PC-3 (cell line): Measurements from ENCODE around the gene MRTFA. TPM values are rescaled to one million over a fixed set of nuclear protein-coding genes. Genes with fewer than 3 reads are reported as not detected.

Experiments used
- ATAC-seq: fragments of 200-7000 bp; cut with Tn5 transposase; 2 replicates; pipeline ENCODE4 v1.9.1; 2020; ENCODE audit warnings: mild to moderate bottlenecking, moderate library complexity
- BruUV-seq: library from RNA; stranded (reverse); fragments of 400-500 nt; replicated peaks from 2 replicates; lab custom pipeline; 2021; lab: Mats Ljungman, UMichigan
- CTCF ChIA-PET: fragments of 300-600 bp; sonication (Branson Sonifier 250); formaldehyde crosslinking; loops from one replicate; lab custom pipeline; 2022; ENCODE audit warnings: antibody characterized with exemption; lab: Charles Lee
- POLR2A ChIA-PET: fragments of 300-600 bp; sonication (Branson Sonifier 250); formaldehyde crosslinking; loops from one replicate; lab custom pipeline; 2022; ENCODE audit warnings: antibody characterized with exemption; ENCODE audit not compliant: unreplicated experiment; lab: Charles Lee
- DNase-seq: peaks from one replicate; pipeline ENCODE4 v3.0.0-alpha.2; 2015
- H2AFZ ChIP-seq: fragments of 300-600 bp; sonication (generic); 2 replicates; pipeline ENCODE4 v1.6.0; 2016; ENCODE audit warnings: antibody characterized with exemption, low read length
- H3F3A ChIP-seq: fragments of 300-600 bp; sonication (generic); one replicate; pipeline ENCODE4 v1.6.0; 2017; ENCODE audit warnings: antibody characterized with exemption, low read length, control low read depth, mild to moderate bottlenecking; ENCODE audit not compliant: unreplicated experiment
- H3K27ac ChIP-seq: fragments of 300-600 bp; sonication (generic); 2 replicates; pipeline ENCODE4 v1.5.1; 2016; ENCODE audit warnings: mild to moderate bottlenecking, low read length
- H3K27me3 ChIP-seq: fragments of 300-600 bp; sonication (generic); 2 replicates; pipeline ENCODE4 v1.6.1; 2016; ENCODE audit warnings: low read length, mixed read lengths
- H3K36me3 ChIP-seq: fragments of 300-600 bp; sonication (generic); 2 replicates; pipeline ENCODE4 v1.6.1; 2016; ENCODE audit warnings: low read depth, mixed run types, low read length, mixed read lengths
- H3K4me1 ChIP-seq: fragments of 300-600 bp; sonication (generic); 2 replicates; pipeline ENCODE4 v1.5.1; 2016; ENCODE audit warnings: low read length; ENCODE audit not compliant: insufficient read depth
- H3K4me2 ChIP-seq: fragments of 300-600 bp; sonication (generic); 2 replicates; pipeline ENCODE4 v1.6.0; 2016; ENCODE audit warnings: low read length
- H3K4me3 ChIP-seq: fragments of 300-600 bp; sonication (generic); 2 replicates; pipeline ENCODE4 v1.5.1; 2016; ENCODE audit warnings: mild to moderate bottlenecking, low read length, mixed read lengths
- H3K79me2 ChIP-seq: fragments of 300-600 bp; sonication (generic); 2 replicates; pipeline ENCODE4 v1.6.1; 2017; ENCODE audit warnings: low read length, mixed read lengths
- H3K9ac ChIP-seq: fragments of 300-600 bp; sonication (generic); 2 replicates; pipeline ENCODE4 v1.6.0; 2016; ENCODE audit warnings: mild to moderate bottlenecking, low read length
- H3K9me2 ChIP-seq: fragments of 300-600 bp; sonication (generic); replicated peaks from 2 replicates; pipeline ENCODE4 v1.6.1; 2016; ENCODE audit warnings: mixed run types, low read length, mixed read lengths
- H3K9me3 ChIP-seq: fragments of 300-600 bp; sonication (generic); 2 replicates; pipeline ENCODE4 v1.6.1; 2016; ENCODE audit warnings: low read length, mixed read lengths
- H4K20me1 ChIP-seq: fragments of 300-600 bp; sonication (generic); 2 replicates; pipeline ENCODE4 v1.6.1; 2016; ENCODE audit warnings: low read length, mixed read lengths
- CTCF ChIP-seq: fragments of 300-600 bp; sonication (generic); conservative IDR thresholded peaks from 2 replicates; pipeline ENCODE4 v1.5.1; 2017; ENCODE audit warnings: antibody characterized with exemption, low read depth, mild to moderate bottlenecking, low read length
- EZH2 ChIP-seq: fragments of 300-600 bp; sonication (generic); IDR thresholded peaks from one replicate; pipeline ENCODE4 v1.6.1; 2017; ENCODE audit warnings: antibody characterized with exemption, mild to moderate bottlenecking, low read length; ENCODE audit not compliant: unreplicated experiment
- EZH2phosphoT487 ChIP-seq: fragments of 300-600 bp; sonication (generic); IDR thresholded peaks from 2 replicates; pipeline ENCODE4 v1.6.1; 2018; ENCODE audit warnings: mild to moderate bottlenecking, antibody characterized with exemption, low read length, borderline replicate concordance
- intact Hi-C: fragments of 100-400 bp; cut with micrococcal nuclease; formaldehyde crosslinking; loops from 2 replicates; pipeline ENCODE4 v1.9.0; 2023
- total RNA-seq: library from RNA; depleted of rRNA; stranded (reverse); fragments of >200 nt; gene quantifications from 2 replicates; pipeline ENCODE4 v1.2.3, GENCODE V29; 2014

MRTFA gene
- total RNA-seq, 1 experiment from 2014 or later = 32.6 TPM

GRCh38 chr22:40418366-40419201 lies 217.9 kb downstream of the MRTFA start:
- CTCF ChIA-PET = no interaction called here
- Histone ChIP-seq H3K4me3 (no peak overlapping the region), H3K9me3 (no peaks in the 10 kb centered on the region), H3K79me2 (no peaks in the 10 kb centered on the region), H3K27me3 (no peaks in the 10 kb centered on the region), H2AFZ (no peak overlapping the region), H3F3A (no peaks in the 10 kb centered on the region), H3K27ac (no peak overlapping the region), H3K36me3 (no peaks in the 10 kb centered on the region; the same call in 1 of the 2 replicates), H3K4me2 (no peak overlapping the region), H3K9me2 (no peaks in the 10 kb centered on the region), H3K9ac (no peak overlapping the region), H3K4me1 (no peaks in the 10 kb centered on the region), H4K20me1 (no peaks in the 10 kb centered on the region)
- ATAC-seq (no peak), DNase-seq (no peak)
- no TSS peak for BruUV-seq
- intact Hi-C loops = no loop called here
- TF ChIP-seq EZH2phosphoT487 (no peak), CTCF (no peak)
- POLR2A ChIA-PET = no interaction called here

- ATAC-seq (no peak), DNase-seq (no peak)
- ChIA-PET POLR2A (no interaction called here), CTCF (no interaction called here)
- Histone ChIP-seq H3K9me2 (no peaks in the 10 kb centered on the region), H3K79me2 (no peaks in the 10 kb centered on the region), H3K9ac (no peak overlapping the region), H3K4me1 (no peaks in the 10 kb centered on the region), H3K27ac (no peak overlapping the region), H3K4me3 (no peak overlapping the region), H3K9me3 (no peaks in the 10 kb centered on the region), H4K20me1 (no peaks in the 10 kb centered on the region), H2AFZ (no peak overlapping the region), H3F3A (no peaks in the 10 kb centered on the region), H3K27me3 (no peaks in the 10 kb centered on the region), H3K4me2 (no peak overlapping the region), H3K36me3 (no peaks in the 10 kb centered on the region; the same call in 1 of the 2 replicates)
- BruUV-seq = no TSS peak
- intact Hi-C loops = no loop called here
- TF ChIP-seq CTCF (no peak), EZH2phosphoT487 (no peak), EZH2 (no peak)
Measured at GRCh38 chr22:40417881-40418280, 218.6 kb downstream of the MRTFA start.

- Histone ChIP-seq H3K27me3 (no peaks in the 10 kb centered on the region), H3F3A (no peaks in the 10 kb centered on the region), H3K36me3 (peaks cover 3% of the 10 kb centered on the region; the same call in 1 of the 2 replicates), H3K4me1 (no peaks in the 10 kb centered on the region), H3K27ac (no peak overlapping the region), H3K9me2 (no peaks in the 10 kb centered on the region), H3K4me3 (no peak overlapping the region), H3K4me2 (no peak overlapping the region), H3K9ac (no peak overlapping the region), H4K20me1 (no peaks in the 10 kb centered on the region), H3K79me2 (no peaks in the 10 kb centered on the region), H3K9me3 (no peaks in the 10 kb centered on the region), H2AFZ (no peak overlapping the region)
- DNase-seq = no peak
- no TSS peak for BruUV-seq
- ATAC-seq = no peak
- TF ChIP-seq EZH2 = no peak
- TF ChIP-seq CTCF = no peak
- TF ChIP-seq EZH2phosphoT487 = no peak
- CTCF ChIA-PET = no interaction called here
- intact Hi-C loops = no loop called here
- POLR2A ChIA-PET = no interaction called here
Measured at GRCh38 chr22:40417041-40417440, 219.5 kb downstream of the MRTFA start.
